Measurements from ENCODE around the gene TMEM154.

DNA sequence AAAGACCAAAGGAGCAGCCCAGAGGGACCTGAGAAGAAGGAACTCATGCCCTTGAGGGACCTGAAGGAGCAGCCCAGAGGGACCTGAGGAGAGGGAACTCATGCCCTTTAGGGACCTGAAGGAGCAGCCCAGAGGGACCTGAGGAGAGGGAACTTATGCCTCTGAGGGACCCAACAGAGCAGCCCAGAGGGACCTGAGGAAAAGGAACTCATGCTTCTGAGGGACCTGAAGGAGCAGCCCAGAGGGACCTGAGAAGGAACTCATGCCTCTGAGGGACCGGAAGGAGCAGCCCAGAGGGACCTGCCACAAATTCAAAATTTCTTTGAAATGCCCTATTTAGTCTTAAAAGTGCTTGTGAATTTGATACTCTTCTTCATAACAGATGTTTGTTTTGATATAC is 48.5 kb upstream of the TMEM154 start:
- no peak for TF ChIP-seq EZH2 (IDR thresholded peaks at IDR 0.05; ENCODE audit: borderline replicate concordance, low read depth, low read length, poor library complexity, severe bottlenecking)
- TF ChIP-seq, protein P1, sequence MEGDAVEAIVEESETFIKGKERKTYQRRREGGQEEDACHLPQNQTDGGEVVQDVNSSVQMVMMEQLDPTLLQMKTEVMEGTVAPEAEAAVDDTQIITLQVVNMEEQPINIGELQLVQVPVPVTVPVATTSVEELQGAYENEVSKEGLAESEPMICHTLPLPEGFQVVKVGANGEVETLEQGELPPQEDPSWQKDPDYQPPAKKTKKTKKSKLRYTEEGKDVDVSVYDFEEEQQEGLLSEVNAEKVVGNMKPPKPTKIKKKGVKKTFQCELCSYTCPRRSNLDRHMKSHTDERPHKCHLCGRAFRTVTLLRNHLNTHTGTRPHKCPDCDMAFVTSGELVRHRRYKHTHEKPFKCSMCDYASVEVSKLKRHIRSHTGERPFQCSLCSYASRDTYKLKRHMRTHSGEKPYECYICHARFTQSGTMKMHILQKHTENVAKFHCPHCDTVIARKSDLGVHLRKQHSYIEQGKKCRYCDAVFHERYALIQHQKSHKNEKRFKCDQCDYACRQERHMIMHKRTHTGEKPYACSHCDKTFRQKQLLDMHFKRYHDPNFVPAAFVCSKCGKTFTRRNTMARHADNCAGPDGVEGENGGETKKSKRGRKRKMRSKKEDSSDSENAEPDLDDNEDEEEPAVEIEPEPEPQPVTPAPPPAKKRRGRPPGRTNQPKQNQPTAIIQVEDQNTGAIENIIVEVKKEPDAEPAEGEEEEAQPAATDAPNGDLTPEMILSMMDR (conservative IDR thresholded peaks at IDR 0.05; ENCODE audit: low read depth, low read length), result no peak

Measured in A673 (cell line).